SH-SY5Y (cell line): Measurements from ENCODE around the gene SCTR.

Source experiments
- GATA2 ChIP-seq: IDR thresholded peaks from 2 replicates; pipeline ENCODE4 v1.6.1; 2011; ENCODE audit warnings: mild to moderate bottlenecking, low read depth, low read length
- GATA3 ChIP-seq: IDR thresholded peaks from 2 replicates; pipeline ENCODE4 v1.6.1; 2011; ENCODE audit warnings: low read depth, mild to moderate bottlenecking, low read length, moderate library complexity

DNA sequence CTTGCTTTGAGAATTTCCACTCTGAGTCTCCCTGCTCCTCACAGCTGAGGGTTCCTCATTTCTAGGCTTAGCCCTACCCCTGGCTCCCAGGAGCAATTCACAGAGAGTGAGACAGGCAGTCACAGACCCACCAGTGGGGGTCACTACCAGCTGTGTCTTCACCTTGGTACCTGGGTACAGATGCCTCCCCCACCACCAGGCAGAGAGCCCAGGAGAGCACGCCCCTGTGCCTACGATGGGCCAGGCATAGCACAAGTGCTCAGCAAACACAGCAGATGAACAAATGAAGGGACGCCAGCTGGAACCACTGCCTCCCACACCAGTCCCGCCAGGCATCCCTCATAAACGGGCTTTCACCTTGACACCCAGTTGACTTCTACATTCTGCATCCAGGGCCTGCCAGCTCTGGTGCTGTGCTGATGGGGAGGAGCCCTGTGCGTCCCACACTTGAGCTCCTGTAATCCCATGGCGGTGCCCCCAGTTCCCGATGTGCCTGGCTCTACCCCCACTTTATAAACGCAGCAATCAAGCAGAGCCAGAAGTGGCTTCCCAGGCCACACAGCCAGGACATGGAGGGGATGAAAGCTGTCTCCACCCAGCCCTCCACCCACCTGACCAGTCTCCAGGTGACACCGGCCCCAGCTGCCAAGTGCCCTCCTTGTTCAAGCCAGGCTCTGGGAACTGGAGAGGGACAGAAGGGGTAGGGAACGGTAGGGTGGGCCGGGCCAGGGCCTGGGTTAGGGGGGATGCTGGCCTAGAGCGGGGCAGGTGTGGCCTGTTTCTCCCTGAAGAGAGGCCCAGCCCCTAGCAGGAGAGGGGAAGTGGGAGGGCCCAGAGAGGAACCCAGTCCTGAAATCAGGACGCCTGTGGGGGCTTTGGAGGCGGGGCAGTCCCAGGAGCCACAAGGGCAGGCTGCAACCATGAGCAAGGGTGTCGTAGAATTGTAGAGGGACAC, 42.5 kb downstream of the SCTR start:
- TF ChIP-seq GATA2 = no peak
- no peak for TF ChIP-seq GATA3
